ENCODE measurements around the gene PPIA.
"Not testable (repeated sequence)": the region's sequence is repeated elsewhere in the genome, so short reads cannot be mapped to it uniquely, and the experiment has no call there.

Gene PPIA

DNA sequence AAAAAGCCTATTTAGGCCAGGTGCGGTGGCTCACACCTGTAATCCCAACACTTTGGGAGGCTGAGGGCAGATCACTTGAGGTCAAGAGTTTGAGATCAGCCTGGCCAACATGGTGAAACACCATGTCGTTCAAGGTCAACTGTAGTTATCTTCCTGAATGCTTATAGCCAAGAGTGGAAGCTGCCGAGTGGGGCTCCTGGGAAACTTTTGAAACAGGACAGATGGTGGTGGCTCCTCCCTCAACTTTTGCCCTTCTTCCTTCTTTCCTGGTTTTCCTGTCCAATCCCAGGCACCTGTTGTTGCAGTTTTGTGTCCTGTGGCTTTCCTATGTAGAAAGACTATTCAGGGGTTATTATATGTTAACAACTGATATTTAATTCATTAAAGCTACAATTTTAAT lies 8.7 kb upstream of the PPIA start:
- no peak for DNase-seq (ENCODE audit: low read depth)

- DNase-seq (ENCODE audit: low read depth) = no peak
Observed at GRCh38 chr7:44789990-44790389, 6.5 kb upstream of the PPIA start.

DNA sequence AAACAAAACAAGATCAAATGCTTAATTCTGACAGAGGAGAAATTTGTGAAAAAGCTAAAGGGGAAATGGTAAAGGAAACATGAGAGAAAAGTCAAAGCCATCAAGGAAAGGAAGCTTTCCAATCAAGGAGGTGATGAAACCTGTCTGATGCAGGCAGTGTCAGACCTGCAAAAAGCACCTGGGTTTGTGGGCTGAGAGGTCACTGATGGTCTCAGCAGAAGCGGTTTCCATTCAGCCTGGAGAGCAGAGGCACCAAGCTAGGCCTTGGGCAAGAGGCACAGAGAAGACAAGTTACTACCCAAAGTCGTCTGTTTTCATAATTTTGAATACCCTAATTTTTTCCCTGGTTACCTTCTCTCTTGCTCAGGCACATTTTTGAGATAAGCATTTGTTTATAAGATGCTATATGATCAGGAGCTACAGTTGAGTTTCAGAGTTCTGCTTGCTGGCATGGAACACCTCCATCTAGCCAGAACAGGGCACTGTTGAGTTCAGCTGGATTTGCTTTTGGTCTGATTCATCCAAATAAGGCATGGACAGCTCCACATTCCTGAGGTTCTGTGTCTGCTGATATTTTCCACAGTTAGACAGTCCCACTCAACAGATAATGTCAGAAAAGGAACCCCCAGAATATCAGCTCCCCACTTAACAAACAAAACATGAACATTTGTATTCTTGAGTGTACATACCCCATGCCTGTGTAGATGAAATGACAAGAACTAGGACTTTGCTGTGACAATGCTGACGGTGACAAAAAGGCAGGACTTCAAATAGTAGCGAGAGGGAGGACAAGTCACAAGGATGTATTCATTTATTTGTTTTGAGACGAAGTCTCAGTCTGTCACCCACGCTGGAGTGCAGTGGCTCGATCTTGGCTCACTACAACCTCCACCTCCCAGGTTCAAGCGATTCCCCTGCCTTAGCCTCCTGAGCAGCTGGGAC lies 4.9 kb upstream of the PPIA start:
- no peak for DNase-seq (ENCODE audit: low read depth)

GRCh38 chr7:44793919-44794318 lies 2.6 kb upstream of the PPIA start:
- no peak for DNase-seq (ENCODE audit: low read depth)

DNA sequence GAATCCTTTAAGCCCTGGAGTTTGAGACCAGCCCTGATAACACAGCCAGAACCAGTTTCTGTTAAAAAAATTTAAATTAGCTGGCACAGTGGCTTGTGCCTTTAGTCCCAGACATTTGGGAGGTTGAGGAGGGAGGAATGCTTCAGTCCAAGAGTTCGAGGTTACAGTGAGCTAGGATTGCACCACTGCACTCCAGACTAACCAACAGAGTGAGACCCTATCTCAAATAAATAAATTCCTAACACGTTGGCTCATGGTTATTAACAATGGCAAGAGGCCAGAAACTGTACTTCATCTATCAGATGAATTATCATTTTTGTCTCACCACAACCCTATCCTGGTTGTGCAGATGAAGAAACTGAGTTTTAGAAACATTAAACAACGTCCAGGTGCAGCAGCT lies 2.1 kb upstream of the PPIA start:
- no peak for DNase-seq (ENCODE audit: low read depth)

DNA sequence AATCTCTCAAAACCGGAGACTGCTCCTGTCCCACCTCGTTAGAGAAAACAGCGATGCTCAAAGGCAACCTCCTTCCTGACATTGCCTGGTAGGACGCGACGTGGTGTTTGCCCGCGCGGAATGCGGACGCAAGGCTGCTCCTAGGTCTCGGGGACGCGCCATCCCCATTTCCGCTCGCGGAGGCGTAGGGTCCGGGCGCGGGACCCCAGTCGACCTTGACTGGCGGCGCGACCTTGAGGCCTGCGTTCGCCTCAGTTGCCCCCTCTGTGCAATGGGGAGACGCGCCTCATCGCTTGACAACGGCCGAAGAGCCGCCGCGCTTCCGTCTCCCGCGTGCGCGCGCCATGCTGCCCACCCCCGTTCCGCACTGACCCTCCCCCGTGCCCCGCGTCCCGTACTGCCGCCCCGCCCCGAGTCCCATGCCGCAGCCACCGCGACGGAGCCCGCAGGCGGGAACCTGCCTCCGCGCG lies 412 bp upstream of the PPIA start:
- DNase-seq (ENCODE audit: low read depth) = no peak

- DNase-seq (ENCODE audit: low read depth) = no peak
Observed at GRCh38 chr7:44797329-44798258, 1.1 kb downstream of the PPIA start.

GRCh38 chr7:44798649-44799305 lies 2.3 kb downstream of the PPIA start:
- no peak for DNase-seq (ENCODE audit: low read depth)

- no peak for DNase-seq (ENCODE audit: low read depth)
Observed at GRCh38 chr7:44799939-44800338, 3.5 kb downstream of the PPIA start.

DNA sequence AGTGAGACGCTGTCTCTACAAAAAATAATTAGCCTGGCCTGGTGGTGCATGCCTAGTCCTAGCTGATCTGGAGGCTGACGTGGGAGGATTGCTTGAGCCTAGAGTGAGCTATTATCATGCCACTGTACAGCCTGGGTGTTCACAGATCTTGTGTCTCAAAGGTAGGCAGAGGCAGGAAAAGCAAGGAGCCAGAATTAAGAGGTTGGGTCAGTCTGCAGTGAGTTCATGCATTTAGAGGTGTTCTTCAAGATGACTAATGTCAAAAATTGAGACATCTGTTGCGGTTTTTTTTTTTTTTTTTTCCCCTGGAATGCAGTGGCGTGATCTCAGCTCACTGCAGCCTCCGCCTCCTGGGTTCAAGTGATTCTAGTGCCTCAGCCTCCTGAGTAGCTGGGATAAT lies 5.4 kb downstream of the PPIA start:
- DNase-seq (ENCODE audit: low read depth) = no peak

DNA sequence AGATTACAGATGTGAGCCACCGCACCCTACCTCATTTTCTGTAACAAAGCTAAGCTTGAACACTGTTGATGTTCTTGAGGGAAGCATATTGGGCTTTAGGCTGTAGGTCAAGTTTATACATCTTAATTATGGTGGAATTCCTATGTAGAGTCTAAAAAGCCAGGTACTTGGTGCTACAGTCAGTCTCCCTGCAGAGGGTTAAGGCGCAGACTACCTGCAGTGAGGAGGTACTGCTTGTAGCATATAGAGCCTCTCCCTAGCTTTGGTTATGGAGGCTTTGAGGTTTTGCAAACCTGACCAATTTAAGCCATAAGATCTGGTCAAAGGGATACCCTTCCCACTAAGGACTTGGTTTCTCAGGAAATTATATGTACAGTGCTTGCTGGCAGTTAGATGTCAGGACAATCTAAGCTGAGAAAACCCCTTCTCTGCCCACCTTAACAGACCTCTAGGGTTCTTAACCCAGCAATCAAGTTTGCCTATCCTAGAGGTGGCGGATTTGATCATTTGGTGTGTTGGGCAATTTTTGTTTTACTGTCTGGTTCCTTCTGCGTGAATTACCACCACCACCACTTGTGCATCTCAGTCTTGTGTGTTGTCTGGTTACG lies 6.0 kb downstream of the PPIA start:
- DNase-seq (ENCODE audit: low read depth) = no peak

DNA sequence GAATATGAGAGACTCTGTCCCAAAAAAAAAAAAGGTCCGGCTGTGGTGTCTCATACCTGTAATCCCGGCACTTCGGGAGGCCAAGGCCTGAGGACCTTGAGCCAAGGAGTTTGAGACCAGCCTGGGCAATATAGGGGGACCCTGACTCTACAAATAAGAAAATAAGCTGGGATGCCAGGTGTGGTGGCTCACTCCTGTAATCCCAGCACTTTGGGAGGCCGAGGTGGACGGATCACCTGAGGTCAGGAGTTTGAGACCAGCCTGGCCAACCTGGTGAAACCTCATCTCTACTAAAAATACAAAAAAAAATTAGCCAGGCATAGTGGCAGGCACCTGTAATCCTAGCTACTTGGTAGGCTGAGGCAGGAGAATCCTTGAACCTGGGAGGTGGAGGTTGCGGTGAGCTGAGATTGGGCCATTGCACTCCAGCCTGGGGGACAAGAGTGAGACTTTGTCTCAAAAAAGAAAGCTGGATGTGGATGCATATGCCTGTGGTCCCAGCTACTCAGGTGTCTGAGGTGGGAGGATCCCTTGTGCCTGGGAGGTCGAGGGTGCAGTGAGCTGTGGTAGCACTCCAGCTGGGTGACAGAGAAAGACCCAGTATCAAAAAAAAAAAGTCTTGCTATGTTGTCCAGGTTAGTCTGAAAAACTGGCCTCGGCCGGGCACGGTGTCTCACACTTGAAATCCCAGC lies 7.5 kb downstream of the PPIA start:
- not testable (repeated sequence) for DNase-seq (ENCODE audit: low read depth)

DNA sequence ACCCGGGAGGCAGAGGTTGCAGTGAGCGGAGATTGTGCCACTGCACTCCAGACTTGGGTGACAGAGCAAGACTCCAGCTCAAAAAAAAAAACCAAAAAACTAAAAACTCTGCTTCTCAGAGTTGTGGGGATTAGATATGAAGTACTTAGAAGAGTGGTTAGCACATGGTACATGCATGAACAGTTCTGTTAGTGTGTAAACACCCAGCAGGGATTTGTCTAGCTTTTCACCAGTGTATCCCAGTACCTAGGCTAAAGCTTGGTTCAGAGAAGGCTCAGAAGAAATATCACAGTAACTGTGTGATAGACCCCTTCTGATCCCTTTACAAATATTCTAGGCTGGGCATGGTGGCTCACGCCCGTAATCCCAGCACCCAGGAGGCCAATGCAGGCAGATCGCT lies 9.5 kb downstream of the PPIA start:
- DNase-seq (ENCODE audit: low read depth) = no peak

GRCh38 chr7:44808914-44809393 lies 12.5 kb downstream of the PPIA start:
- no peak for DNase-seq (ENCODE audit: low read depth)

GRCh38 chr7:44811093-44811492 lies 14.6 kb downstream of the PPIA start:
- no peak for DNase-seq (ENCODE audit: low read depth)

DNA sequence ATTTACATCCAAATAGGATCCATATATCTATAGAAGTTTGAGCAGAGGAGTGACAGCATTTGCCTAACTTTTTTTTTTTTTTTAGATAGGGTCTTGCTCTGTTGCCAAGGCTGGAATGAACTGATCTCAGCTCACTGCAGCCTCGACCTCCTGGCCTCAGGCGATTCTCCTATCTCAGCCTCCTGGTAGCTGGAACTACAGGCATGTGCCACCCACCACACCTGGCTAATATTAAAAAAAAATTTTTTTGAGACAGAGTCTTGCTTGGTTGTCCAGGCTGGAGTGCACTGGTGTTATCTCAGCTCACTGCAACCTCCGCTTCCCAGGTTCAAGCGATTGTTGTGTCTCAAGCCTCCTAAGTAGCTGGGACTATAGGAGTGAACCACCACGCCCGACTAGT lies 15.1 kb downstream of the PPIA start:
- no peak for DNase-seq (ENCODE audit: low read depth)

DNA sequence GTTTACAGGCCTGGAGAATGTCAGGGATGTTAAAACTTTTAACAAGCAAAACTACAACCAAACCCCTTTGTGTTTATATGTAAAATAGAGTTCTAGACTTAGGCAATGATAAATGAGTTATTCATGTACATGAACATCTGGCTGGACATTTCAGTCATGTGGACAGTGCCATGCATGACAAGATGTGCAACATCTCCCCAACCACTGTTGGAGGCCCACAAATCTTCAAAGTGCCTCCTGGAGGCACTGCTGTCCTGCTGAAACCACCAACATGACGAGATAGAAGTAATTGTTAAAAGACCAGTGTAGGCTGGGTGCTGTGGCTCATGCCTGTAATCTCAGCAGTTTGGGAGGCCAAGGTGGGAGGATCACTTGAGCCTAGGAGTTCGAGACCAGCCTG lies 18.4 kb downstream of the PPIA start:
- DNase-seq (ENCODE audit: low read depth) = no peak

DNA sequence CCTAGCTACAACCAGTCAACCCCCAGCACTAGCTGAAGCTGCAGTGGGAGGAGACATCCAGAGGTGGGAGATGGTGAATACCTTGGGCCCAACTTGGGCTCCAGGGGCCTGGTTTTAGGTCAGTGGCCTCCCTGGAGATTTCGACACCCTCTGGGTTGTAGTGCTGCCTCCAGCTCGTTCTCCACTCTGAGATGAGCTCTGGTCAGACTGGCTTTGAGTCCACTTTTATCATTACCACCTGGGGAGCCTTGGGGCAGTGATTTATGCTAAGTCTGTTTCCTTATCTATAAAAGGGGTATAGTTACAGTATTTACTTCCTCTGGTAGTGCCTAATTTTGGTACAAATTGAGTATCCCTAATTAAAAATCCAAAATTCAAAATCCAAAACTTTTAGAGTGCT lies 22.8 kb downstream of the PPIA start:
- no peak for DNase-seq (ENCODE audit: low read depth)

DNA sequence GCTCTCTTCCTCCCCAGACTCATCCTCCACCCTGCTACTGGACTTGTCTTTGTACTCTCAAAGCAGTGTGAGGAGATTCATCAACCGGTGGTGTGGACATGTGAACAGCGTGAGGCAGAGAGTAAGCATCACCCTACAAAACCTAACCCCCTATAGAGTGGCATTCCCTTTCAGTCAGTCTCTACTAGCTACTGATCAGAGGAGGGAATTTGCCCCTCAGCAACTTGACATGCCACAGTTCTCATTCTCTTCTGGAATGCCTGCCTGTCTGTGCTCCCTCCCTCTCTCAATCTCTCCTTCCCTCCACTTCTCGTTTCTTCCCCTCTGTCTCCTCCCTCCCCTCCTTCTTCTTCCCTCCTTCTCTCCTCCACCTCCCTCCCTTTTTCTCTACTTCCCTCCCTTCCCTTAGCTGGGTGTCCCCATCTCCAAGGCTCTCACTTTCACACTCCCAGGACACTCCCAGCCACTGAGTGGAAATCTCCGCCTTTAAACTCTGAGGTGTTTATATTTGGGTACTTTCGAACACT lies 26.8 kb downstream of the PPIA start:
- DNase-seq (ENCODE audit: low read depth) = no peak

GRCh38 chr7:44824894-44825526 lies 28.5 kb downstream of the PPIA start:
- no peak for DNase-seq (ENCODE audit: low read depth)
